PC-9 (cell line): ENCODE results near the gene COL4A1.

ENCODE experiments used
- CTCF ChIP-seq: fragments of 200-600 bp; sonication (generic); conservative IDR thresholded peaks from 2 replicates; pipeline ENCODE4 v1.6.1; 2017; ENCODE audit warnings: mixed run types, antibody characterized with exemption, mild to moderate bottlenecking, moderate library complexity
- EZH2 ChIP-seq: fragments of 200-600 bp; sonication (generic); IDR thresholded peaks from 2 replicates; pipeline ENCODE4 v1.8.0; 2017; ENCODE audit warnings: antibody characterized with exemption, low read depth

- no peak for TF ChIP-seq CTCF
- TF ChIP-seq EZH2: no peak
Measured at GRCh38 chr13:110127986-110128511, 178.9 kb downstream of the COL4A1 start.
